ENCODE results near the gene AP2A2. TPM values are rescaled to one million over a fixed set of nuclear protein-coding genes. Genes with fewer than 3 reads are reported as not detected.

The AP2A2 gene
- total RNA-seq, 2 donors from 2014 or later: 99.0 to 109 TPM

DNA sequence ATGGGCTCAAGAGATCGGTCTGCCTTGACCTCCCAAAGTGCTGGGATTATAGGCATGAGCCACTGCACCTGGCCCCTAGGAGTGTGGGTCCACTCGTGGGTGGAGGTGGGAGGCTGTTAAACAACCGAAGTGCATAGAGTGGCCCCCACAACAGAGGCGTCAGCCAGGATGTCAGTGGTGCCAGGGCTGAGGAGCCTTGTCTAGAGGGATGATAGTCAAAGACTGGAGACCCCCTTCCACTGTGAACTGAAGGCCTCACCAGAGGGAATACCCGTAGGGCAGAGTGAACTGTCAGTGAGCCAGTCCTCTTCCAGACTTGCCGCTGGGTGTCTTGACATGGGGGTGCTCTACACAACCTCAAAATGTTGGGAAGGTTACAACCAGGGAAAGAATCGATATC is 38.2 kb downstream of the AP2A2 start:
- Histone ChIP-seq H3K36me3 (peaks cover 38% of the 10 kb centered on the region), H3K27me3 (replicated peaks; ENCODE audit: insufficient read depth) (no peaks in the 10 kb centered on the region), H3K4me1 (ENCODE audit: control insufficient read depth in 1 of 2, low read depth in 2 of 2) (peaks cover 0 to 8% of the 10 kb centered on the region in 2 donors), H3K27ac (no peak overlapping the region), H3K9me3 (no peaks in the 10 kb centered on the region), H3K4me3 (no peak overlapping the region)
- no peak for DNase-seq (ENCODE audit: low spot score)
- no peak for ATAC-seq (ENCODE audit: insufficient number of reproducible peaks, low FRiP score, low read depth)
- TF ChIP-seq, protein P1, sequence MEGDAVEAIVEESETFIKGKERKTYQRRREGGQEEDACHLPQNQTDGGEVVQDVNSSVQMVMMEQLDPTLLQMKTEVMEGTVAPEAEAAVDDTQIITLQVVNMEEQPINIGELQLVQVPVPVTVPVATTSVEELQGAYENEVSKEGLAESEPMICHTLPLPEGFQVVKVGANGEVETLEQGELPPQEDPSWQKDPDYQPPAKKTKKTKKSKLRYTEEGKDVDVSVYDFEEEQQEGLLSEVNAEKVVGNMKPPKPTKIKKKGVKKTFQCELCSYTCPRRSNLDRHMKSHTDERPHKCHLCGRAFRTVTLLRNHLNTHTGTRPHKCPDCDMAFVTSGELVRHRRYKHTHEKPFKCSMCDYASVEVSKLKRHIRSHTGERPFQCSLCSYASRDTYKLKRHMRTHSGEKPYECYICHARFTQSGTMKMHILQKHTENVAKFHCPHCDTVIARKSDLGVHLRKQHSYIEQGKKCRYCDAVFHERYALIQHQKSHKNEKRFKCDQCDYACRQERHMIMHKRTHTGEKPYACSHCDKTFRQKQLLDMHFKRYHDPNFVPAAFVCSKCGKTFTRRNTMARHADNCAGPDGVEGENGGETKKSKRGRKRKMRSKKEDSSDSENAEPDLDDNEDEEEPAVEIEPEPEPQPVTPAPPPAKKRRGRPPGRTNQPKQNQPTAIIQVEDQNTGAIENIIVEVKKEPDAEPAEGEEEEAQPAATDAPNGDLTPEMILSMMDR (IDR thresholded peaks at IDR 0.05): no peak

DNA sequence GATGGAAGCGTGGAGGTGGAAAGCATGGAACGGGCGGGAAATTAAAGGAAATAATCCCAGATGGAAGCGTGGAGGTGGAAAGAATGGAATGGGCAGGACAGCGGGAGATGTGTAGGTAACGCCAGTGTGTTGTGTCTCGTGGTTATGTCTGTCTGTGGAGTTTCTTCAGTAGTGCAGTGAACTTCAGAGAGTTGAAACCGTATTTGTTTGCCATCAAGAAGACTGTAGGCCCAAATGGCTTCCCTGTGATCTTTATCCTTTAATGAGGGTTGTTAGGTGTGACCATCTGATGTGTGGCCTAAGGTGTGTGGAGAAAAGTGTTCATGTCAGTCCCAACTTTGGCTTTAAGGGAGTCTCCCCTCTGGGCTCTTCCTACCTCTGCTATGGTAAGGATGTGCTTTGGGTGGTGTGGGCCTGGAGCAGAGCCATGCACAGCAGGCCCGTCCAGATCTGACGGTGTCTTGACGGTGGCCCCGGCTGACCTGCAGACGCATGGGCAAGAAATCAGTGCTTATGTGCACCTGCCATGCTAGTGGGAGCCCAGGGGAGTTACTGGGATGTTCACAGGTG is 39.6 kb downstream of the AP2A2 start:
- no peaks in the 10 kb centered on the region for H3K27me3 ChIP-seq (replicated peaks; ENCODE audit: insufficient read depth)
- H3K4me3 ChIP-seq: no peak overlapping the region
- H3K27ac ChIP-seq: no peak overlapping the region
- TF ChIP-seq, protein P1 (IDR thresholded peaks at IDR 0.05): no peak
- H3K4me1 ChIP-seq (ENCODE audit: control insufficient read depth in 1 of 2, low read depth in 2 of 2): peaks cover 0 to 8% of the 10 kb centered on the region in 2 donors
- DNase-seq (ENCODE audit: low spot score) (no peak), ATAC-seq (ENCODE audit: insufficient number of reproducible peaks, low FRiP score, low read depth) (no peak)
- H3K9me3 ChIP-seq: no peaks in the 10 kb centered on the region
- peaks cover 30% of the 10 kb centered on the region for H3K36me3 ChIP-seq

DNA sequence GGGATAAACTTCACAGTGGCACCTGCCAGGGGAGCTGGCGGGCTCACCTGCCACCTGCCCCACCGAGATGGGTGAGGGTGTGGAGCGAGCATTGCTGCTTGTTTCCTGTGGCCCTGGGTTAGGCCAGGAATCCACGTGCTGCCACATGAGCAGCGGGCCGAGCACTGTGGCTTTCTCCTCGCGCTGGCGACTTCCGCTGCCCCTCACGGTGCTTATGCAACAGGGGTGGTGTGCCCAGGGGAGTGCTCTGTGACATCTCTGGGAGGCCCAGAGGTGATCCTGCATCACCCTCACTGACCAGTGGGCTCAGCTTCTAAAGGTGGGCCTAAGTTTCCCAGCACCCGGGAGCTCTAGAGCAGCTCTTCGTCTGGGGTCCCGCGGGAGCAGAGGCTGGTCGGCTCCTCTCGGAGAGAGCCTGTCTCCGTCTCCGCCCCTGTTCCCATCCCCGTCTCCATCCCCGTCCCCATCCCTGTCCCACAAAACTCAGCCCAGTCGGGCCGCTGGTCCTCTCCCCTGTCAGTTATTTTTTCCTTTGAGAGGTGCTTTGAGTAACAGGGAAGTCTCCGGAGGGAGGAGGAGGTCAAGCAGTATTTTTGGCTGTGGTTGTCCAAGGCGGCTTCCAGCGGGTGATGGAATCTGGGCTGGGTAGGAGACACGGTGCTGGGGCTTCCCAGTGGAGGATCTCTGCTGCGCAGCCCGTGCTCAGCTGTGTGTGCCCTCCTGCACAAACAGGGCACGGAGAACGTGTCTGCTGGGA is 42.5 kb downstream of the AP2A2 start:
- Histone ChIP-seq H3K4me1 (ENCODE audit: control insufficient read depth in 1 of 2, low read depth in 2 of 2) (peaks cover 0 to 8% of the 10 kb centered on the region in 2 donors), H3K4me3 (no peak overlapping the region), H3K9me3 (no peaks in the 10 kb centered on the region), H3K27me3 (replicated peaks; ENCODE audit: insufficient read depth) (no peaks in the 10 kb centered on the region), H3K36me3 (peaks cover 29% of the 10 kb centered on the region), H3K27ac (no peak overlapping the region)
- ATAC-seq (ENCODE audit: insufficient number of reproducible peaks, low FRiP score, low read depth) (no peak), DNase-seq (ENCODE audit: low spot score) (no peak)
- TF ChIP-seq, protein P1 (IDR thresholded peaks at IDR 0.05): no peak

DNA sequence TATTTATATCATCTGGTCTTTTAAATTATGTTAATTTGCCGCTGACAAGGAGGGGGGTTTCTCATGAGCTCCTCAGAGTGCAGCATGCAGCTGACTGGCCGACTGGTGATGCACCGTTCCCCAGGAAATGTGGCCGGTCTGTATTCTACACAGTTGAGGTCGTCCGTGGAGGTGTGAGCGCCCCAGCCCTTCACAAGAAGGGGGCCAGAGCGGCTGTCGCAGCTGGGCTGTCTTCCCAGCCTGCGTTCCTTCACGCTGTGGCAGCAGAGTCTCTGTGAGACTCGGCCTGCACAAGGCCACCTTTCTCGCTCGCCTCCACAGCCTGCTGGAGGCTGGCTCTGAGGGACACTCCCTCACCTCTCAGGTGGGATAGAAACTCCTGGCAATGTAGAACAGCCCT is 43.2 kb downstream of the AP2A2 start:
- ATAC-seq (ENCODE audit: insufficient number of reproducible peaks, low FRiP score, low read depth) (no peak), DNase-seq (ENCODE audit: low spot score) (no peak)
- peaks cover 33% of the 10 kb centered on the region for H3K36me3 ChIP-seq
- H3K4me1 ChIP-seq (ENCODE audit: control insufficient read depth in 1 of 2, low read depth in 2 of 2): peaks cover 0 to 8% of the 10 kb centered on the region in 2 donors
- H3K4me3 ChIP-seq: no peak overlapping the region
- H3K27ac ChIP-seq: no peak overlapping the region
- H3K27me3 ChIP-seq (replicated peaks; ENCODE audit: insufficient read depth): no peaks in the 10 kb centered on the region
- no peaks in the 10 kb centered on the region for H3K9me3 ChIP-seq
- TF ChIP-seq, protein P1 (IDR thresholded peaks at IDR 0.05): no peak

DNA sequence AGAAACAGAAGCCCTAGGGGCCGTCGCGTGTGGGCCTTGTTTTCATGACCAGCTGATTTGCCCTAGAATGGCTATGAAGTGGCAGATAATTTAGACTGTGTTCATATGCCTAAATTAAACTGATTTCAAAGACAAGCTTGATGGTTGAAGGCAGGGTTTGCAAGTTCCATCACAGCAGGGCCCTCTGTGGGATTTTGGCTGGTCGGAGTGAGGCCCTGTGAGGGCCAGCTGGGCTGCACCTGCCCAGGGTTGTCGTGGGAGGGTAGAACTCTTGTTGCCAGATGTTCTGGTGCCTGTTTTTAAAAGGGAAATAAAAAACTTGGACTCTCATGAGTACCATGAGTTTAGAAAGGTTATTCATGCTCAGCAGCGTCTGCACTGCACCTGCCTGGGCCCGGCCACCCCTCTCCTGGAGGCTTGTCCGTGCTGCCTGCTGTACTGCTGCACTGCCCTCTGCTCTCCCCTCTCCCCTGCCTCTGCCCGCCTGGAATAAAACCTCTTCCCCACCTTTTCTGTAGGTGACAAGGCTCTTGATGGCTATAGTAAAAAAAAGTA is 44.1 kb downstream of the AP2A2 start:
- Histone ChIP-seq H3K4me1 (ENCODE audit: control insufficient read depth in 1 of 2, low read depth in 2 of 2) (peaks cover 0 to 8% of the 10 kb centered on the region in 2 donors), H3K4me3 (no peak overlapping the region), H3K9me3 (no peaks in the 10 kb centered on the region), H3K27me3 (replicated peaks; ENCODE audit: insufficient read depth) (no peaks in the 10 kb centered on the region), H3K36me3 (peaks cover 30% of the 10 kb centered on the region), H3K27ac (no peak overlapping the region)
- no peak for ATAC-seq (ENCODE audit: insufficient number of reproducible peaks, low FRiP score, low read depth)
- TF ChIP-seq, protein P1 (IDR thresholded peaks at IDR 0.05): no peak
- no peak for DNase-seq (ENCODE audit: low spot score)

All from thoracic aorta (tissue), 2 donors.